Esophagus squamous epithelium (tissue), 5 donors: ENCODE data around the gene VPS54. TPM values are rescaled to one million over a fixed set of nuclear protein-coding genes. Genes with fewer than 3 reads are reported as not detected.

Experiments
- DNase-seq: peaks from one replicate; lab custom pipeline; 2025; lab: John Stamatoyannopoulos, UW
- H3K27ac ChIP-seq, 4 donors: fragments of 200-600 bp; sonication (generic); one replicate each; pipeline ENCODE4 v1.5.1; 2016 to 2019; ENCODE audit warnings: mild to moderate bottlenecking in 1 of 4
- H3K27me3 ChIP-seq, 4 donors: fragments of 200-600 bp; sonication (generic); 1 replicate in 3 of 4; 2 replicates in 1 of 4; pipeline versions ENCODE4 v1.5.1 to v1.6.0; 2017 to 2021; ENCODE audit warnings: antibody characterized with exemption in 1 of 4
- H3K36me3 ChIP-seq, 3 donors: fragments of 200-600 bp; sonication (generic); one replicate each; pipeline ENCODE4 v1.5.1; 2016 to 2019
- H3K4me1 ChIP-seq, 3 donors: fragments of 200-600 bp; sonication (generic); one replicate each; pipeline ENCODE4 v1.5.1; 2017 to 2019
- H3K4me3 ChIP-seq, 4 donors: fragments of 200-600 bp; sonication (generic); 1 replicate in 3 of 4; 2 replicates in 1 of 4; pipeline ENCODE4 v1.5.1; 2016 to 2019; ENCODE audit warnings: mild to moderate bottlenecking in 2 of 4, moderate library complexity in 1 of 4
- H3K9me3 ChIP-seq, 3 donors: fragments of 200-600 bp; sonication (generic); one replicate each; pipeline ENCODE4 v1.5.1; 2016 to 2019
- POLR2A ChIP-seq, 4 donors: fragments of 450-650 bp; IDR thresholded peaks; one replicate each; pipeline ENCODE4 v1.6.1; 2017; ENCODE audit warnings: antibody characterized with exemption in 4 of 4, mild to moderate bottlenecking in 4 of 4, moderate library complexity in 3 of 4
- WGBS, 2 donors: methylation state at CpG; one replicate each; pipeline ENCODE4 v1.1.5; 2018; 5-methylcytosine and 5-hydroxymethylcytosine counted together
- intact Hi-C: fragments of 100-400 bp; cut with DNase I; formaldehyde crosslinking; loops from one replicate; pipeline ENCODE4 v1.15.0; 2022
- total RNA-seq, 4 donors: library from RNA; depleted of rRNA; stranded (reverse); fragments of >200 nt; gene quantifications; one replicate each; pipeline ENCODE4 v1.1.0, GENCODE V29; 2016
- TF ChIP-seq, protein P1 (sequence below), 6 experiments: fragments of 450-650 bp in 4 of 6; fragments of 200-600 bp in 2 of 6; sonication (generic) in 2 of 6; IDR thresholded peaks; one replicate each; pipeline ENCODE4 v1.5.1; 2016 to 2019; ENCODE audit warnings: antibody characterized with exemption in 6 of 6, mild to moderate bottlenecking in 4 of 6, moderate library complexity in 4 of 6
- donor health status: DM: yes; HTN: yes; CAD: no.

Gene VPS54
- total RNA-seq, 4 donors from 2014 or later, result 10.4 to 25.2 (median 19.0) TPM

DNA sequence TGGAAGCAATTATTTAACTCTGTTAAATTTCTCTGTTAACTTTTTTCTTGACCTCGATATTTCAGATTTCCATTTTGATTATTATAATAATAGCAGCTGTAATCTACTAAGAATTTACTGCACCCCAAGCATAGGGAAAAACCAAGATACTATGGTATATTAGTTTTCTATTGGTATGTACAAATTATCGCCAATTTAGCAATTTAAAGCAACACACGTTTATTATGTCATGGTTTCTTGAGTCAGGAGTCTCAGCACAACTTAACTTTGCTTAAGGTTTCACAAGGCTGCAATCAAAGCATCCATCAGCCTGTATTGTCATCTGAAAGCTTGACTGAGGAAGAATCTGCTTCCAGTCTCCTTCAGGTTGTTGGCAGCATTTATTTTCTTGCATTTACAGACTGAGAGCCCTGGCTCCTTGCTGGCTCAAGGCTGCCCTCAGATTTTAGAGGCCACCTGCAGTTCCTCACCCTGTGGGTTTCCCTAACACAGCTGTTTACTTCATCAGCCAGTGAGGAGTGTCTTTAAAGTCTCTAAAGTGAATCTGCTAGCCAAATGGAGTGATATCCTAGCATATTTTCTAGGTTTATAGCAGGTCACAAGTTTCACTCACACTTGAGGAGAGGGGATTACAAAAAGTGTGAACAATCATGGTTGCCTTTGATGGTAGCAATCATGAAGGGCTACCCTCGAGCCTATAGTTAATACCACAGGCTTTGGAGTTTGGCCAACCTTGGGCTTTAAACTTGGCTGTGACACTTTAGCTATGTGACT is 4.4 kb upstream of the VPS54 start:
- no peak for DNase-seq
- 81 to 83% methylated on average over 4 of the region's 4 CpGs for WGBS, 2 donors
- intact Hi-C loops, result no loop called here
- no peak overlapping the region for H3K4me3 ChIP-seq
- no peaks in the 10 kb centered on the region for H3K9me3 ChIP-seq
- H3K4me1 ChIP-seq, result peaks cover 0 to 44% (median 6%) of the 10 kb centered on the region in 3 donors
- H3K27me3 ChIP-seq, result no peaks in the 10 kb centered on the region
- no peaks in the 10 kb centered on the region for H3K36me3 ChIP-seq
- no peak for TF ChIP-seq POLR2A (IDR thresholded peaks at IDR 0.05)
- TF ChIP-seq, protein P1, sequence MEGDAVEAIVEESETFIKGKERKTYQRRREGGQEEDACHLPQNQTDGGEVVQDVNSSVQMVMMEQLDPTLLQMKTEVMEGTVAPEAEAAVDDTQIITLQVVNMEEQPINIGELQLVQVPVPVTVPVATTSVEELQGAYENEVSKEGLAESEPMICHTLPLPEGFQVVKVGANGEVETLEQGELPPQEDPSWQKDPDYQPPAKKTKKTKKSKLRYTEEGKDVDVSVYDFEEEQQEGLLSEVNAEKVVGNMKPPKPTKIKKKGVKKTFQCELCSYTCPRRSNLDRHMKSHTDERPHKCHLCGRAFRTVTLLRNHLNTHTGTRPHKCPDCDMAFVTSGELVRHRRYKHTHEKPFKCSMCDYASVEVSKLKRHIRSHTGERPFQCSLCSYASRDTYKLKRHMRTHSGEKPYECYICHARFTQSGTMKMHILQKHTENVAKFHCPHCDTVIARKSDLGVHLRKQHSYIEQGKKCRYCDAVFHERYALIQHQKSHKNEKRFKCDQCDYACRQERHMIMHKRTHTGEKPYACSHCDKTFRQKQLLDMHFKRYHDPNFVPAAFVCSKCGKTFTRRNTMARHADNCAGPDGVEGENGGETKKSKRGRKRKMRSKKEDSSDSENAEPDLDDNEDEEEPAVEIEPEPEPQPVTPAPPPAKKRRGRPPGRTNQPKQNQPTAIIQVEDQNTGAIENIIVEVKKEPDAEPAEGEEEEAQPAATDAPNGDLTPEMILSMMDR (IDR thresholded peaks at IDR 0.05), result peak in 1 of 6 experiments; percentile 8
- H3K27ac ChIP-seq, result no peak overlapping the region

DNA sequence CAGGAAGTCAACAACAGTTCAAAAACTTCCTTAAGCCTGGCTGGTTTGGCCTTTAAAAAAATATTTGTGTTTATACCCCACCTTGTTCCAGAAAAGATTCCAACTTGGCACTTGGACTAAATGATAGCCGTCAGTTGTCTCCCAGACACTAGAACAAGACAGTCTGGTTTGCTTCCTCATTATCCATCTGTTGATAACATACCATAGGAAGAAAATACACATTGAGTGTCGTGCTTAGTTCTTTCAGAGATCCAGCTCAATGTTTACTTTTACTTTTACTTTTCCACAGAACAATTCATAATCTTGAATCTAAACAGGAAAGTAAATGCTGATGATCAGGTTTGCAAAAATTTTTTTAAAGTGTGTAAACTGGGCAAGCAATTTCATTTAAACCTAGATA is 2.4 kb upstream of the VPS54 start:
- no peak for TF ChIP-seq POLR2A (IDR thresholded peaks at IDR 0.05)
- TF ChIP-seq, protein P1 (IDR thresholded peaks at IDR 0.05), result no peak
- H3K4me1 ChIP-seq, result peaks cover 0 to 58% (median 9%) of the 10 kb centered on the region in 3 donors
- intact Hi-C loops, result no loop called here
- H3K27me3 ChIP-seq, result no peaks in the 10 kb centered on the region
- H3K36me3 ChIP-seq, result no peaks in the 10 kb centered on the region
- H3K4me3 ChIP-seq, result no peak overlapping the region
- no peaks in the 10 kb centered on the region for H3K9me3 ChIP-seq
- no peak for DNase-seq
- WGBS, 2 donors, result 11 to 15% methylated on average over 2 of the region's 2 CpGs
- peak overlapping the region in 3 of 4 donors; percentile 51 to 99 (median 97) for H3K27ac ChIP-seq

DNA sequence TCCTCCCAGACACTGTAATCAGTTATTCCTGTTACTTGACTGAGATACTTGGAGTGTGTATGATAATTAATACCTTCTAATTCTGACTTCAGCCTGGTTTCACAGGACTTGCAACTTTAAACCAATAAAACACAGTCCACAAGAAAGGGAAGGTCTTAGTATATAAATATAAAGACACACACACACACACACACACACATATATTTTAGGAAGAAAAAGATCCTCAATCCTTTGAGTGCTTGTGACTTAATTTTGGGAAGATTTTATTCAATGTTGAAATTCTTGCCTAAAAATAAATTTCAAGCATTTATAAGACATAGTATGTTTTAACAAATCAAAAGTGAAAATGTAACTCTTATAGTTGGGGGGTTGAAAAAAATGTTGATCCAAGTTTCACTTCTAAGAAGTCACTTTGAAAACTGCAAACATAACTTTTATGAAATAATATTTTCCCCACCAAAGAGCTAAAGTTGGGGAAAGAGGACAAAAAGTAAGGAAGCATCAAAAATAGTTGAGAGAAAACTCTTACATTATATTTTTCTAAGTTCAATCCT is 824 bp upstream of the VPS54 start:
- peak overlapping the region in 3 of 4 donors; percentile 78 to 90 (median 85) for H3K4me3 ChIP-seq
- no peaks in the 10 kb centered on the region for H3K36me3 ChIP-seq
- peak overlapping the region; percentile 97 to 99 (median 98) for H3K27ac ChIP-seq
- intact Hi-C loops, result no loop called here
- H3K27me3 ChIP-seq, result no peaks in the 10 kb centered on the region
- TF ChIP-seq POLR2A (IDR thresholded peaks at IDR 0.05), result no peak
- TF ChIP-seq, protein P1 (IDR thresholded peaks at IDR 0.05), result no peak
- DNase-seq, result no peak
- H3K9me3 ChIP-seq, result no peaks in the 10 kb centered on the region
- H3K4me1 ChIP-seq, result peaks cover 0 to 73% (median 18%) of the 10 kb centered on the region in 3 donors

DNA sequence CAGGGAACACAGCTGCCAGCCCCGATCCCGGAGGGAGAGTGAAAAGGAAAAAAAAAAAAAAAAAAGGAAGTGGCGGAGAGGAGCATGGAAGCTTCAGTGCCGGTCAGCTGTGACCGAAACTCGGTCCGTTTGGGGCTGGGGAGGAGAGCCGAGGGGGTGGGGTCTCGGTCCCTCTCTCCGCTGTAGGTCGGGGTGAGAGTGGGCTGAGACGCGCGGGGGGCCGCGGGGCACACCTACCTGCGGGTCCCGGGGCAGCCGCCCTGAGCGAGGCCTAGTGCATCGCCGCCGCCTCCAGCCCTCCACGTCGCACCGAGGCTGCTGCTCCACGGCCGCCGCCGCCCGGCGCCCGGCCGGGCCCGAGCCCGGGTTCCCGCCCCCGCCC is 536 bp downstream of the VPS54 start:
- H3K36me3 ChIP-seq, result no peaks in the 10 kb centered on the region
- intact Hi-C loops, result no loop called here
- H3K4me3 ChIP-seq, result peak overlapping the region; percentile 68 to 90 (median 82)
- WGBS, 2 donors, result 1 to 2% methylated on average over 10 to 23 of the region's 38 CpGs
- DNase-seq, result no peak
- H3K9me3 ChIP-seq, result no peaks in the 10 kb centered on the region
- H3K27me3 ChIP-seq, result no peaks in the 10 kb centered on the region
- peaks cover 0 to 67% (median 18%) of the 10 kb centered on the region in 3 donors for H3K4me1 ChIP-seq
- no peak for TF ChIP-seq POLR2A (IDR thresholded peaks at IDR 0.05)
- TF ChIP-seq, protein P1 (IDR thresholded peaks at IDR 0.05), result no peak
- peak overlapping the region; percentile 97 to 99 (median 98) for H3K27ac ChIP-seq
